Trophoblast cell (in vitro differentiated cells and primary cell): Measurements from ENCODE around the gene PPP2R5D.

Experiments
- DNase-seq, 2 donors: peaks; one replicate each; pipeline ENCODE4 v3.0.0-alpha.2; 2016
- H2AFZ ChIP-seq: 2 replicates; pipeline ENCODE4 v1.6.1; 2013; ENCODE audit warnings: low read length, moderate library complexity, mild to moderate bottlenecking; ENCODE audit not compliant: insufficient read depth, poor library complexity
- H2AK5ac ChIP-seq: 2 replicates; pipeline ENCODE4 v1.6.1; 2013; ENCODE audit warnings: mild to moderate bottlenecking, low read length
- H2BK120ac ChIP-seq: 2 replicates; pipeline ENCODE4 v1.6.1; 2013; ENCODE audit warnings: low read length, mild to moderate bottlenecking, moderate library complexity; ENCODE audit not compliant: insufficient read depth, poor library complexity
- H2BK12ac ChIP-seq: 2 replicates; pipeline ENCODE4 v1.6.1; 2013; ENCODE audit warnings: mild to moderate bottlenecking, low read length, moderate library complexity
- H2BK5ac ChIP-seq: 2 replicates; pipeline ENCODE4 v1.6.1; 2013; ENCODE audit warnings: low read length, low read depth, moderate library complexity, mild to moderate bottlenecking; ENCODE audit not compliant: poor library complexity
- H3K14ac ChIP-seq: 2 replicates; pipeline ENCODE4 v1.6.1; 2013; ENCODE audit warnings: mild to moderate bottlenecking, low read length
- H3K18ac ChIP-seq: 2 replicates; pipeline ENCODE4 v1.6.1; 2013; ENCODE audit warnings: mild to moderate bottlenecking, low read length
- H3K23ac ChIP-seq: 2 replicates; pipeline ENCODE4 v1.6.1; 2013; ENCODE audit warnings: low read length
- H3K27ac ChIP-seq: 2 replicates; pipeline ENCODE4 v1.5.1; 2013; ENCODE audit warnings: low read depth, mild to moderate bottlenecking, inconsistent platforms, low read length, moderate library complexity
- H3K27me3 ChIP-seq: 2 replicates; pipeline ENCODE4 v1.6.1; 2013; ENCODE audit warnings: inconsistent platforms, mild to moderate bottlenecking, low read length, moderate library complexity; ENCODE audit not compliant: insufficient read depth
- H3K36me3 ChIP-seq, 2 experiments: 1 replicate in 1 of 2; 2 replicates in 1 of 2; pipeline ENCODE4 v1.6.1; 2013; ENCODE audit warnings: low read length in 2 of 2, mild to moderate bottlenecking in 2 of 2, moderate library complexity in 1 of 2; ENCODE audit not compliant: insufficient read depth in 2 of 2, control insufficient read depth in 1 of 2
- H3K4ac ChIP-seq: 2 replicates; pipeline ENCODE4 v1.6.1; 2013; ENCODE audit warnings: low read depth, mild to moderate bottlenecking, low read length, moderate library complexity
- H3K4me1 ChIP-seq, 2 experiments: 1 replicate in 1 of 2; 2 replicates in 1 of 2; pipeline ENCODE4 v1.6.1; 2013; ENCODE audit warnings: low read length in 2 of 2, mild to moderate bottlenecking in 2 of 2, moderate library complexity in 1 of 2; ENCODE audit not compliant: insufficient read depth in 2 of 2, control insufficient read depth in 1 of 2
- H3K4me2 ChIP-seq: 2 replicates; pipeline ENCODE4 v1.6.1; 2013; ENCODE audit warnings: inconsistent platforms, mild to moderate bottlenecking, low read length, moderate library complexity
- H3K4me3 ChIP-seq: 2 replicates; pipeline ENCODE4 v1.5.1; 2013; ENCODE audit warnings: mild to moderate bottlenecking, low read depth, low read length, inconsistent platforms
- H3K79me1 ChIP-seq: one replicate; pipeline ENCODE4 v1.6.1; 2013; ENCODE audit warnings: low read length
- H3K79me2 ChIP-seq: 2 replicates; pipeline ENCODE4 v1.6.1; 2013; ENCODE audit warnings: low read length, mild to moderate bottlenecking; ENCODE audit not compliant: control insufficient read depth, insufficient read depth, poor library complexity
- H3K9ac ChIP-seq: 2 replicates; pipeline ENCODE4 v1.6.1; 2013; ENCODE audit warnings: mild to moderate bottlenecking, low read length
- H3K9me3 ChIP-seq: 2 replicates; pipeline ENCODE4 v1.6.1; 2013; ENCODE audit warnings: low read depth, mild to moderate bottlenecking, control low read depth, inconsistent platforms, low read length; ENCODE audit not compliant: insufficient read depth
- H4K12ac ChIP-seq: 2 replicates; pipeline ENCODE4 v1.6.1; 2013; ENCODE audit warnings: low read depth, mild to moderate bottlenecking, low read length, moderate library complexity
- H4K8ac ChIP-seq: 2 replicates; pipeline ENCODE4 v1.6.1; 2013; ENCODE audit warnings: low read depth, mild to moderate bottlenecking, low read length, moderate library complexity
- H4K91ac ChIP-seq: one replicate; pipeline ENCODE4 v1.6.1; 2013; ENCODE audit warnings: low read depth, mild to moderate bottlenecking, low read length, moderate library complexity
- WGBS: extraction: QIAGEN DNeasy Blood & Tissue Kit; methylation state at CpG from one replicate; pipeline ENCODE4 v1.1.7; 2013; ENCODE audit warnings: missing lambda C conversion rate; ENCODE audit not compliant: insufficient read length, insufficient coverage; ENCODE audit errors: extremely low coverage; 5-methylcytosine and 5-hydroxymethylcytosine counted together

Gene PPP2R5D

DNA sequence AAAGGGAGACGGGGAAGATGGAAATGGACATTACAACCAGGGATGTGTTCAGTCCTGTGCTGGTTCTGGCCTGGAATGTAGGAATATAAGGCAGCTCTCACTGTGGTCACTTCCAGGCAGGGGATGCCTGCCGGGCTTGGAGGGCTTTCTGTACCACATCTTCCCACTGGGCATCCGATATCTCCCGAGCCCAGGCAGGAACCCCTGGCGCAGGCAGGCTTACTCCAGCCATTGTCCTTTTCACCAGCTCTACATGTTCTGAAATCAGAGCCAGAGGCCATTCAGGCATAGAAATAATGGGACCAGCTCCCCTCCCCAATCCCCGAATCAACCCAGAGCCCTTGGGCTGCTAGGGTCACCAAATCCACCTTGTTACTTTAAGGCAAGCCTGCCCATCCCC is 28.0 kb downstream of the PPP2R5D start:
- H2AFZ ChIP-seq, result no peak overlapping the region
- H3K27ac ChIP-seq, result no peak overlapping the region

DNA sequence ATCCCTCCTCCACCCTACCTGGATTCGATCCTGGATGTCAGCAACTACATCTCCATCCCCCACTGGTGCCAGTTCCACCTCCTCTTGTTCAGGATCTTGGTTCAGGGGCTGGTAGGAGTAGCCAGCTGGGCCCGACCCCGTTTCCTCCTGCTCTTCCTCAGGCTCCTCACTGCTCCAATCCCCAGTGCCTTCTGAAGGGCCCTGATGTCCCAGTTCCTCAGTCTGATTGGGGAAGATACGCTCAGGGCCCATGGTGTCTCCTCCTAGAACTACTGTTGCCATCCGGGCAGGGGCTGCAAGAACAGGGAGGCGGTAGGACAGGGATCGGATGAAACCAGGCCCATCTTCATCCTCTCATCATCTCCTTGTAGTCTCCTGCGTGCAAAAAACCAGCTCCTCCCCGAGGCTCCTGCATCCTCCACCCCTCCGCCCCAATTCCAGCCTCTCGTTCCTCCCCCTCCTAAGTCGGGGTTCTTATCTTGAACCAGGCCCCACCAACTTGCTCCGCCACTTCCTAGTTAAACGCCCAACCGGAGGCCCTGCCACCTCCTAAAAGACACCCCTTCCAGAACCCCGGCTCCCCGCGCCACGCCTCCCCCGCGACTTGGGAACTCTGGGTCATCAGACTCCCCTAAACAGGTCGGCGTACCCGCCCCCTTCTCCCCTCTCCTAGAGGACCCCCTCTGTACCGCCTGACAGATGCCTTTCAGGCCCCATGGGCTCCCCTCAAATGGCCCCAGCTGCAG is 28.9 kb downstream of the PPP2R5D start:
- Histone ChIP-seq H2BK12ac (no peak overlapping the region), H2BK120ac (no peak overlapping the region), H3K36me3 (peaks cover 53 to 54% of the 10 kb centered on the region in 2 experiments), H2AFZ (peak overlapping the region; percentile 8), H4K91ac (no peak overlapping the region), H2BK5ac (no peak overlapping the region), H2AK5ac (no peak overlapping the region), H3K4ac (peak overlapping the region; percentile 48), H4K12ac (no peak overlapping the region), H4K8ac (peak overlapping the region; percentile 40), H3K27me3 (no peaks in the 10 kb centered on the region), H3K27ac (no peak overlapping the region), H3K79me2 (peaks cover 6% of the 10 kb centered on the region), H3K79me1 (peaks cover 5% of the 10 kb centered on the region), H3K14ac (peak overlapping the region; percentile 50), H3K4me1 (peaks cover 6 to 11% of the 10 kb centered on the region in 2 experiments), H3K18ac (no peak overlapping the region), H3K9me3 (no peaks in the 10 kb centered on the region), H3K9ac (peak overlapping the region; percentile 75), H3K4me3 (peak overlapping the region; percentile 78), H3K4me2 (peak overlapping the region; percentile 60), H3K23ac (no peak overlapping the region)
- DNase-seq, result peak in 1 of 2 donors; percentile 16
- no CpG with 5 or more reads among the region's 25 CpGs for WGBS

More for the DNA sequence above, 28.0 kb downstream of the PPP2R5D start:
- Histone ChIP-seq H3K36me3 (peaks cover 53 to 54% of the 10 kb centered on the region in 2 experiments), H3K4me1 (peaks cover 6 to 11% of the 10 kb centered on the region in 2 experiments), H3K27me3 (no peaks in the 10 kb centered on the region), H2BK5ac (no peak overlapping the region), H3K79me2 (peaks cover 6% of the 10 kb centered on the region), H3K4ac (peak overlapping the region; percentile 39), H2BK12ac (no peak overlapping the region), H3K23ac (no peak overlapping the region), H2BK120ac (no peak overlapping the region), H4K8ac (no peak overlapping the region), H4K12ac (no peak overlapping the region), H3K14ac (no peak overlapping the region), H3K79me1 (peaks cover 5% of the 10 kb centered on the region), H3K18ac (no peak overlapping the region), H3K4me2 (no peak overlapping the region), H4K91ac (no peak overlapping the region), H3K4me3 (no peak overlapping the region), H2AK5ac (no peak overlapping the region), H3K9me3 (no peaks in the 10 kb centered on the region), H3K9ac (no peak overlapping the region)
- no peak for DNase-seq
- WGBS, result no CpG with 5 or more reads among the region's 6 CpGs

DNA sequence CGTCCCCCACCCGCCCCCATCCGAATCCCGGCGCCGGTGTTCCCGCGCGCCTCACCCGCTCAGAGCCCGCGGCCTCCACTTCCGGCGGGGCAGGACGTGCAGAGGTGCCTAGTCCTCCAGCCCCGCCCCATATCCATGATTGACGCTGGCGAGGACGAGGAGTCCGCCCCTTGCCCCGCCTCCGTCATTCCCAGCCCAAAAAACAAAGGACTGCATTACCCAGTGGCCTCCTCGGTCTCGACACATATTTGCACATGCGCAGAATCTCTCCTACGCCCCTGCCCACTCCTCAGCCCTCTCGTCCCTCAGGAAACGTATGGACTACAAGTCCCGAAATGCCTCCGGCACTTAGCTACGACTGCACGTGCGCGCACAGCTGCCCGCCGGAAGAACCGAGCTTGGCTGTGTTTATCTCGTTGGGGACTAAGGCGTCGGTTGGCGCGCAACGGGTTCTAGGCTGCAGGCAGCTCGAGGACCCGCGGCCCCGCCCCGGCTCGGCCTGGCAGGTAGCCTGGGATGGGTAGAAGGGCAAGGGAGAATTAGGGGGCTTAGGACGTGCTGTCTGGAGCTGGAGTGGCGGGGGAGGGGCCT is 29.6 kb downstream of the PPP2R5D start, which contains the start of the genes KLHDC3 and MEA1:
TSS of gene KLHDC3 (plus strand) at position 407 of the 591 bp plus-strand sequence. CDS start 2,944 bp downstream, outside the sequence.
TSS of gene MEA1 (minus strand) at position 104 of the 591 bp plus-strand sequence. CDS start 133 bp downstream, outside the sequence.
- Histone ChIP-seq H2BK120ac (peak within 1 kb of the TSS; percentile 61), H3K4me3 (peak within 1 kb of the TSS; percentile 89), H2AFZ (peak within 1 kb of the TSS; percentile 85), H2BK5ac (peak within 1 kb of the TSS; percentile 29), H3K4ac (peak within 1 kb of the TSS; percentile 90), H3K4me2 (peak within 1 kb of the TSS; percentile 62), H3K18ac (peak within 1 kb of the TSS; percentile 75), H3K27ac (peak within 1 kb of the TSS; percentile 54), H3K9me3 (no peaks in the 10 kb centered on the region), H4K8ac (peak within 1 kb of the TSS; percentile 81), H3K79me1 (peaks cover 5% of the 10 kb centered on the region), H3K36me3 (peaks cover 51% of the 10 kb centered on the region in 2 experiments), H3K23ac (no peak within 1 kb of the TSS), H2BK12ac (no peak within 1 kb of the TSS), H3K9ac (peak within 1 kb of the TSS; percentile 85), H3K14ac (peak within 1 kb of the TSS; percentile 89), H3K27me3 (no peaks in the 10 kb centered on the region), H4K91ac (peak within 1 kb of the TSS; percentile 88), H3K79me2 (peaks cover 6% of the 10 kb centered on the region), H2AK5ac (peak within 1 kb of the TSS; percentile 62), H4K12ac (peak within 1 kb of the TSS; percentile 79), H3K4me1 (peaks cover 6 to 11% of the 10 kb centered on the region in 2 experiments)
- WGBS, result no CpG with 5 or more reads among the region's 51 CpGs
- peak; percentile 100 for DNase-seq

DNA sequence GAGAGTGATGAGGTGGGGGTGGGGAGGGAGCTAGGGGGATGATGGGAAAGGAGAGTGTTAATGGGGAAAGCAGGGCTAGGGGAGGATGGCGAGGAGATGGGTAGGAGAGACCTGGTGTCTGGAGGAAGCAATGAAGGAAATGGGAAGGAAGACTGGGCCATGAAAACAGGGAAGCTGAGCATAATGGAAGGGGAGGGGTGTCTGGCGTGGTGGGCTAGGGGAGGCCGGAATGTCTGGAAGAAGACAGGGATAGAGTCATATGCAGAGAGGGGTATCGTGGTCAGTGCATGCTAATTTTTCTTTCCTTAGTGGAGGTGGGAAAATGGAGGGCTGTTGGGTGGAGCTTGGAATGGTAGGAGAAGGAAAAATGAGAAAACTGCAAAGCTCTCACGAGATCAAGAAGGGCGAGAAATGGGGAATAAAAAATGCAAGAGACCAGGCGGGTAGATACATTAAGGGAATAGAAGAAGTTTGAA is 30.1 kb downstream of the PPP2R5D start:
- no peaks in the 10 kb centered on the region for H3K9me3 ChIP-seq
- peak overlapping the region; percentile 62 for H3K4me2 ChIP-seq
- H3K36me3 ChIP-seq, result peaks cover 46 to 49% of the 10 kb centered on the region in 2 experiments
- peak overlapping the region; percentile 54 for H3K27ac ChIP-seq
- peak overlapping the region; percentile 62 for H2AK5ac ChIP-seq
- H3K23ac ChIP-seq, result no peak overlapping the region
- peak overlapping the region; percentile 81 for H4K8ac ChIP-seq
- peak overlapping the region; percentile 29 for H2BK5ac ChIP-seq
- DNase-seq, result peak in 1 of 2 donors; percentile 26
- peak overlapping the region; percentile 88 for H4K91ac ChIP-seq
- peaks cover 6% of the 10 kb centered on the region for H3K79me2 ChIP-seq
- peak overlapping the region; percentile 49 for H3K18ac ChIP-seq
- peak overlapping the region; percentile 85 for H2AFZ ChIP-seq
- peak overlapping the region; percentile 90 for H3K4ac ChIP-seq
- peak overlapping the region; percentile 79 for H4K12ac ChIP-seq
- H2BK12ac ChIP-seq, result no peak overlapping the region
- H3K4me1 ChIP-seq, result peaks cover 6 to 11% of the 10 kb centered on the region in 2 experiments
- H3K4me3 ChIP-seq, result peak overlapping the region; percentile 89
- H3K79me1 ChIP-seq, result peaks cover 5% of the 10 kb centered on the region
- peak overlapping the region; percentile 89 for H3K14ac ChIP-seq
- no peaks in the 10 kb centered on the region for H3K27me3 ChIP-seq
- peak overlapping the region; percentile 19 for H3K9ac ChIP-seq
- H2BK120ac ChIP-seq, result peak overlapping the region; percentile 61
- WGBS, result 100% methylated on average over 1 of the region's 7 CpGs
